Measurements from ENCODE around the gene INTS1. TPM values are rescaled to one million over a fixed set of nuclear protein-coding genes. Genes with fewer than 3 reads are reported as not detected.

The INTS1 gene
- total RNA-seq, 4 donors from 2014 or later, result 44.3 to 108 (median 78.8) TPM

GRCh38 chr7:1511444-1512422 lies 7.5 kb upstream of the INTS1 start:
- no peaks in the 10 kb centered on the region for H3K27me3 ChIP-seq
- in situ Hi-C loops (cut with MboI; ENCODE audit: low sequenced_read_pairs in 4 of 4), result loop anchor here in 1 of 4 donors (5.0 kb wide), 1 partner anchor 56 kb away; no protein-coding TSS in a partner anchor
- intact Hi-C loops (cut with DNase I; ENCODE audit: low total_unique reads), result loop anchor here (2.0 kb wide), 1 partner anchor 45 kb away; the partner anchor contains the start of gene TMEM184A
- H3K4me3 ChIP-seq, result no peak overlapping the region
- DNase-seq (no peak), ATAC-seq (no peak)
- H3K9me3 ChIP-seq, result no peaks in the 10 kb centered on the region
- peak overlapping the region; percentile 98 to 100 (median 100) for H3K27ac ChIP-seq
- no peaks in the 10 kb centered on the region for H3K36me3 ChIP-seq
- peaks cover 10 to 21% of the 10 kb centered on the region in 2 donors for H3K4me1 ChIP-seq
- TF ChIP-seq CTCF (IDR thresholded peaks at IDR 0.05 in 4 of 5, conservative IDR thresholded peaks at IDR 0.05 in 1 of 5), result no peak
- TF ChIP-seq POLR2A (IDR thresholded peaks at IDR 0.05), result no peak

GRCh38 chr7:1510780-1511154 lies 6.6 kb upstream of the INTS1 start:
- Histone ChIP-seq H3K36me3 (no peaks in the 10 kb centered on the region), H3K4me3 (no peak overlapping the region), H3K4me1 (peaks cover 10 to 21% of the 10 kb centered on the region in 2 donors), H3K9me3 (no peaks in the 10 kb centered on the region), H3K27ac (peak overlapping the region in 2 of 4 donors; percentile 98 to 100), H3K27me3 (no peaks in the 10 kb centered on the region)
- TF ChIP-seq CTCF (IDR thresholded peaks at IDR 0.05 in 4 of 5, conservative IDR thresholded peaks at IDR 0.05 in 1 of 5) (no peak), POLR2A (IDR thresholded peaks at IDR 0.05) (no peak)
- in situ Hi-C loops (cut with MboI; ENCODE audit: low sequenced_read_pairs in 4 of 4), result loop anchor here in 1 of 4 donors (5.0 kb wide), 1 partner anchor 57 kb away; no protein-coding TSS in a partner anchor
- no peak for ATAC-seq
- intact Hi-C loops (cut with DNase I; ENCODE audit: low total_unique reads), result no loop called here
- DNase-seq, result no peak

- intact Hi-C loops (cut with DNase I; ENCODE audit: low total_unique reads), result no loop called here
- no peaks in the 10 kb centered on the region for H3K36me3 ChIP-seq
- H3K4me1 ChIP-seq, result peaks cover 10 to 17% of the 10 kb centered on the region in 2 donors
- ATAC-seq, result no peak
- no peak overlapping the region for H3K27ac ChIP-seq
- in situ Hi-C loops (cut with MboI; ENCODE audit: low sequenced_read_pairs in 4 of 4), result no loop called here
- no peaks in the 10 kb centered on the region for H3K9me3 ChIP-seq
- no peaks in the 10 kb centered on the region for H3K27me3 ChIP-seq
- no peak for DNase-seq
- TF ChIP-seq CTCF (IDR thresholded peaks at IDR 0.05 in 4 of 5, conservative IDR thresholded peaks at IDR 0.05 in 1 of 5) (no peak), POLR2A (IDR thresholded peaks at IDR 0.05) (no peak)
- no peak overlapping the region for H3K4me3 ChIP-seq
Measured at GRCh38 chr7:1509226-1509625, 5.0 kb upstream of the INTS1 start.

- in situ Hi-C loops (cut with MboI; ENCODE audit: low sequenced_read_pairs in 4 of 4) (no loop called here), intact Hi-C loops (cut with DNase I; ENCODE audit: low total_unique reads) (no loop called here)
- no peak for ATAC-seq
- no peak overlapping the region for H3K4me3 ChIP-seq
- no peak for DNase-seq
- H3K27ac ChIP-seq, result peak overlapping the region; percentile 62 to 79 (median 70)
- H3K27me3 ChIP-seq, result no peaks in the 10 kb centered on the region
- no peaks in the 10 kb centered on the region for H3K36me3 ChIP-seq
- peaks cover 10 to 11% of the 10 kb centered on the region in 2 donors for H3K4me1 ChIP-seq
- no peaks in the 10 kb centered on the region for H3K9me3 ChIP-seq
- TF ChIP-seq CTCF (IDR thresholded peaks at IDR 0.05 in 4 of 5, conservative IDR thresholded peaks at IDR 0.05 in 1 of 5), result no peak
- TF ChIP-seq POLR2A (IDR thresholded peaks at IDR 0.05), result no peak
Measured at GRCh38 chr7:1508277-1508758, 4.1 kb upstream of the INTS1 start.

Measured in gastrocnemius medialis (tissue), 4 donors.